GM21723 (cell line): ENCODE data around the gene SOCS2.

Experiments used
- ATAC-seq: cut with Tn5 transposase; IDR thresholded peaks from one replicate; pipeline ENCODE4 v1.9.1; 2021; ENCODE audit warnings: mild to moderate bottlenecking, moderate library complexity; ENCODE audit not compliant: unreplicated experiment

The SOCS2 gene

DNA sequence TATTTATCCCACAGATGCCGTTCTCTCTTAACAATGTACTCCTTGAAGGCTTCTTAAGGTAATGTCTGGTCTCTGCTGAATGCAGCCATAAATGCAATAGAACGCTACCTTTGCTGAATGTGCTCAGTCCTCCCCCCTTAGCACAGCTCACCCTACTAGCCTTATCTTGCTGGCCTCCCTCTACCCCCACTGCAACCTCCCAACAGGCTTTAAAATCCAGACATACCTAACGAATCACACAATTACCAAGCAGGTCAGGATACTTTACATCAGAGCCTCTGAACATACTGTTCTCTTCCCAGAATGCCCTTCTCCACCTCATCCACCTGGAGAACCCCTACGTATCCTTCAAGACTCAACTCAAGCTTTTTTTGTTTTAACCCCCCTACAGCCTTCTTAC is 53.7 kb downstream of the SOCS2 start:
- ATAC-seq, result no peak
